Stimulated activated CD4-positive, alpha-beta T cell treated with anti-CD3 and anti-CD28 coated beads, Interleukin-1b, Interleukin-23, amount 100 ng/mL, for 48 hours (primary cell): ENCODE results near the gene CCDC74A.
"Not testable (repeated sequence)": the region's sequence is repeated elsewhere in the genome, so short reads cannot be mapped to it uniquely, and the experiment has no call there.

Experiments
- DNase-seq: peaks from one replicate; pipeline ENCODE4 v3.0.0-alpha.2; 2020

The CCDC74A gene

GRCh38 chr2:131504082-131504750 lies 23.5 kb upstream of the CCDC74A start:
- DNase-seq: not testable (repeated sequence)

- no peak for DNase-seq
Observed at GRCh38 chr2:131509615-131510014, 18.1 kb upstream of the CCDC74A start.

- not testable (repeated sequence) for DNase-seq
Observed at GRCh38 chr2:131511291-131511968, 16.3 kb upstream of the CCDC74A start.

GRCh38 chr2:131511969-131512870 lies 15.5 kb upstream of the CCDC74A start:
- not testable (repeated sequence) for DNase-seq

- DNase-seq: not testable (repeated sequence)
Observed at GRCh38 chr2:131514408-131515166, 13.1 kb upstream of the CCDC74A start.

- DNase-seq: not testable (repeated sequence)
Observed at GRCh38 chr2:131515235-131515634, 12.5 kb upstream of the CCDC74A start.

- no peak for DNase-seq
Observed at GRCh38 chr2:131516011-131516410, 11.7 kb upstream of the CCDC74A start.

- DNase-seq: not testable (repeated sequence)
Observed at GRCh38 chr2:131516621-131517020, 11.1 kb upstream of the CCDC74A start.

GRCh38 chr2:131517106-131517831 lies 10.4 kb upstream of the CCDC74A start:
- no peak for DNase-seq

GRCh38 chr2:131517856-131518255 lies 9.8 kb upstream of the CCDC74A start:
- not testable (repeated sequence) for DNase-seq

GRCh38 chr2:131518531-131518930 lies 9.2 kb upstream of the CCDC74A start:
- not testable (repeated sequence) for DNase-seq

GRCh38 chr2:131519466-131519865 lies 8.2 kb upstream of the CCDC74A start:
- DNase-seq: no peak

- not testable (repeated sequence) for DNase-seq
Observed at GRCh38 chr2:131519871-131520470, 7.7 kb upstream of the CCDC74A start.

GRCh38 chr2:131520526-131520925 lies 7.2 kb upstream of the CCDC74A start:
- no peak for DNase-seq

- not testable (repeated sequence) for DNase-seq
Observed at GRCh38 chr2:131521524-131521923, 6.2 kb upstream of the CCDC74A start.

GRCh38 chr2:131521961-131522781 lies 5.5 kb upstream of the CCDC74A start:
- no peak for DNase-seq

- not testable (repeated sequence) for DNase-seq
Observed at GRCh38 chr2:131525256-131525655, 2.4 kb upstream of the CCDC74A start.

- DNase-seq: not testable (repeated sequence)
Observed at GRCh38 chr2:131528981-131529863, 1.5 kb downstream of the CCDC74A start.

- DNase-seq: not testable (repeated sequence)
Observed at GRCh38 chr2:131529864-131530445, 2.3 kb downstream of the CCDC74A start.
